IPS-18c (cell line): ENCODE measurements around the gene CALHM3.
"Not testable (repeated sequence)": the region's sequence is repeated elsewhere in the genome, so short reads cannot be mapped to it uniquely, and the experiment has no call there.

ENCODE experiments used
- H3K4me3 ChIP-seq: 2 replicates; pipeline ENCODE4 v1.7.0; 2013; ENCODE audit warnings: low read depth, mild to moderate bottlenecking, low read length, moderate library complexity; ENCODE audit not compliant: insufficient read depth
- H3K9me3 ChIP-seq: one replicate; pipeline ENCODE4 v1.6.1; 2013; ENCODE audit warnings: mild to moderate bottlenecking, low read length, moderate library complexity; ENCODE audit not compliant: control insufficient read depth, insufficient read depth

CALHM3 gene

DNA sequence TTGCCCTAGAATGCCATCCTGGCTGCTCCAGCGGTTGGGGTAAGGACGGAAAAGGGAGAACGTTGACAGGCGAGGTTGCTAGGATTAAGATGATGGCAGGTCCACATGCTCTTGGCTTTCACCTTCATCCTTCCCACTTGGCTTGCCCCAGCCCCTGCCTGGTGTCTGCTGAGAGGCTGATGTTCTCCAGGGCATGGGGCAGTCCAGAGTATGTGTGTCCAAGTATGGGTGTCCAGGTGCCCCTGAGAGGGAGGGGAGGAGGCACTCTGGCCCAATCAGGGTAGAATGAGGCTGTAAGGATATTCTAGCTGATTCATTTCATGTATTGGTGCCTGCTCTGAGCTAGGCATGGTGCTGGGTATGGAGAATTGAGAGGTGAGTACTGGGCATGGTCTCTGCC, 27.0 kb upstream of the CALHM3 start:
- Histone ChIP-seq H3K4me3 (no peak overlapping the region), H3K9me3 (no peaks in the 10 kb centered on the region)

DNA sequence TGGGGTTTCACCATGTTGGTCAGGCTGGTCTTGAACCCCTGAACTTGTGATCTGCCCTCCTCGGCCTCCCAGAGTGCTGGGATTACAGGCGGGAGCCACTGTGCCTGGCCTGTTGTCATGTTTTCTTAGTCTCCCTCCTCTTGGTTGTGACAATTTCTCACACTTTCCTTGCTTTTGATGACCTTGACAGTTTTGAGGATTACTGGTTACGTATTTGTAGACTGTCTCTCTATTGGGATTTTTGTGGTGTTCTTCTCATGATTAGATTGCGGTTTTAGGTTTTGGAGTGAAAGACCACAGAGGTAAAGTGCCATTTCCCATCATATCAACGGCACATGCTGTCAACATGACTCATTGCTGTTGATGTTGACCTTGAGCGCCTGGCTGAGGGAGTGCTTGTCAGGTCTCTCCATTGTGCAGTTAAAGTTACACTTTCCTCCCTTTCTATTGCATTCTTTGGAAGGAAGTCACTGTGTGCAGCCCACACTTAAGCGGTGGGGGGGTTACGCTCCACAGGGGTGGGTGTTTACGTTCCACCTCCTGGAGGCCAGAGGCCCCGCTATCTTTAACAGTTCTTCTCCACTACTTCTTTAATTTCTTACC, 25.2 kb upstream of the CALHM3 start:
- H3K9me3 ChIP-seq = no peaks in the 10 kb centered on the region
- no peak overlapping the region for H3K4me3 ChIP-seq

DNA sequence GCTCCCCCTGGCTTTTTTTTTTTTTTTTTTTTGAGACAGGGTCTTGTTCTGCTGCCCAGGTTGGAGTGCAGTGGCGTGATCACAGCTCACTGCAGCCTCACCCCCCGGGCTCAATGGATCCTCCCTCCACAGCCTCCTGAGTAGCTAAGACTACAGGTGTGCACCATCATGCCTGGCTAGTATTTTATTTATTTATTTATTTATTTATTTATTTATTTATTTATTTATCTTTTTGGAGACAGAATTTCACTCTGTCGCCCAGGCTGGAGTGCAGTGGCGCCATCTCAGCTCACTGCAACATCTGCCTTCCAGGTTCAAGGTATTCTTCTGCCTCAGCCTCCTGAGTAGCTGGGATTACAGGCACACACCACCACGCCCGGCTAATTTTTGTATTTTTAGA, 24.7 kb upstream of the CALHM3 start:
- not testable (repeated sequence) for H3K4me3 ChIP-seq, H3K9me3 ChIP-seq

DNA sequence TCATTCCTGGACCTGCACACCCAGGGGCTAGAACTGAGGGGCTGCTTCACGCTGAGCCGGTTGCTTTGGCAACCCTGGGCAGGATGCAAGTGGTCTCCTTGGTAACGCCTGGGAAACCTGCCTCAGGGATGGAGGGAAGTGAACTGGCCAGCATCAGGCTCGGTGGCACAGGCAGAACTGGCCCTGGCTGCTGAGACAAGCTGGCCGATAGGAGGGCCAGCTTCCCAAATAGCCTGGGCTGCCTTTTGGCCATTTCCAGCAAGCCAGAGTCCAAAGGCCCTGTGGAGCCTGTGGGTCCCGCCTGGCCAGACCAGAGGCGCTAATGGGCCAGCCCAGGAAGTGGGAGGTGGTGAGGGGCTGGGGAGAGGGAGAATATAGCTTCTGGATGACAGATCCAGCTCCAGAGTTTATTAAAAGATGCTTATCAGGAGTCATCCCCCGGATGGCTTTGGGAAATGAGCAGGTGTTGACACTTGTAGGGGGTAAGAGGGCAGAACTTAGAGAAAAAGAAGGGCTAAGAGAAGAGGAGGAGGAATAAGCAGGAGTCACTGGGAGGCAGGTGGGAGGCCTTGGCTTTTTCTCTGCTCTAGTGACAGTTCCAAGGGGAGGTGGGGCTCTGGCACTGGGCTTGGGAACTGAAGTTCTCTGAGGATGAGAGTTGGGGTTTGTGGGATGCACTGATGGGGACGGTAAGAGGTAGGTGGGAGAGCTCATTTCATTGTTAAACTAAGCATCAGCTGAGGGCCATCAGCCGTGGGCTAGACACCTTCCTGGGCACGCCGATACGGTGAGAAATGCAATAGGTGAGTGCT, 24.0 kb upstream of the CALHM3 start:
- Histone ChIP-seq H3K9me3 (no peaks in the 10 kb centered on the region), H3K4me3 (no peak overlapping the region)

DNA sequence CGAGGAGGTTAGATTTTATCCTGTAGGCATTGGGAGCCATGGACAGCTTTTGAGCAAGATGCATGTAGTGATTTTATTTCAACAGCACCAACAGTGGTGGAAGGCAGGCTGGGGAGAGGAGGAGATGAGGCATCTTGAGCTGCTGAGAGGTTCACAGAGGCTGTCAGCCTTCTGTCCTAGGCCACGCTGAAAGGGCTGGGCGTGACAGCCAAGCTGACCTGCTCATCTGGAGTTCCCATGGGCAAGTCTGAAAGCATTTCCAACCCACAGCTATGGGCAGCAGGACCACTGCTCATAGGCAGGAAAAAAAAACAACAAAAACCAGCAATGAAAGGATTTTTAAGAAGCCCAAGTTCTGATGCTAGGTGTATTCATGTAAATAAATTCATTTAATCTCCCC, 22.1 kb upstream of the CALHM3 start:
- Histone ChIP-seq H3K4me3 (no peak overlapping the region), H3K9me3 (no peaks in the 10 kb centered on the region)

DNA sequence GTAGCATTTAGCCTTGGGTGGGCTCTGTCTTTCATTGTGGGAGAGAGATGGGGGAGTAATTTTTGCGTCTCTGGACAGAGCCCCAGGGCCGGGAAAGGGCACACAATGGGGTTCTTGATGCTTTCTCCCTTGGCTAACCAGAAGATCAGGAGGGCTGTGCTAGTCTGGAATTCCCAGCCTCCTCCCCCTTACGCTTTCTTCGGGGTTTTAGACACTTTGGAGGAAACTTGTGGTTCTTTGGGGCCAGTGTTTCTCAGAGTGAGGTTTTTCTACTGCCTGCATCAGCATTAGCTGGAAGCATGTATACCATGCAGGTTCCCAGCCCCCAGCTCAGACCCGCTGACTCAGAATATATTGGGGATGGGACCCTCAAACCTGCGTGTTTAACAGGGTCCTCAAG, 21.4 kb upstream of the CALHM3 start:
- H3K9me3 ChIP-seq = no peaks in the 10 kb centered on the region
- no peak overlapping the region for H3K4me3 ChIP-seq

DNA sequence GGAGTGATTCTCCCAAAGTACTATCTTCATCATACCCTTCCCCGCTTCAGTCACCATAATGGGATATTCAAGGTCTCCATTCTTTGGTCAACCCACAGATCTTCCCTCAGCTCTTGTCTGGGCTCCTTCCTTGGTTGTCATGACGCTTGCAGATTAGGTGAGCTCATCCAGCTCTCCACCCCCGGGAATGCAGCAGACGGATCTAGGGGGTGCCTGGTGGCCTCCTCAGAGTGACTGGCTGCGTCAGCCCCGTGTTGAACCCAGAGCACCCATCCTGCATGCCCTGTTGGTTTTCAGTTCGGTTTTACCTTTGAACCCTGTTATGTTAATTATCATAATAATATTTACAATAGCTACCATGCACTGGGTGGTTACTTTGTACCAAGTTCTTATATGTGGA, 20.8 kb upstream of the CALHM3 start:
- Histone ChIP-seq H3K9me3 (no peaks in the 10 kb centered on the region), H3K4me3 (no peak overlapping the region)

DNA sequence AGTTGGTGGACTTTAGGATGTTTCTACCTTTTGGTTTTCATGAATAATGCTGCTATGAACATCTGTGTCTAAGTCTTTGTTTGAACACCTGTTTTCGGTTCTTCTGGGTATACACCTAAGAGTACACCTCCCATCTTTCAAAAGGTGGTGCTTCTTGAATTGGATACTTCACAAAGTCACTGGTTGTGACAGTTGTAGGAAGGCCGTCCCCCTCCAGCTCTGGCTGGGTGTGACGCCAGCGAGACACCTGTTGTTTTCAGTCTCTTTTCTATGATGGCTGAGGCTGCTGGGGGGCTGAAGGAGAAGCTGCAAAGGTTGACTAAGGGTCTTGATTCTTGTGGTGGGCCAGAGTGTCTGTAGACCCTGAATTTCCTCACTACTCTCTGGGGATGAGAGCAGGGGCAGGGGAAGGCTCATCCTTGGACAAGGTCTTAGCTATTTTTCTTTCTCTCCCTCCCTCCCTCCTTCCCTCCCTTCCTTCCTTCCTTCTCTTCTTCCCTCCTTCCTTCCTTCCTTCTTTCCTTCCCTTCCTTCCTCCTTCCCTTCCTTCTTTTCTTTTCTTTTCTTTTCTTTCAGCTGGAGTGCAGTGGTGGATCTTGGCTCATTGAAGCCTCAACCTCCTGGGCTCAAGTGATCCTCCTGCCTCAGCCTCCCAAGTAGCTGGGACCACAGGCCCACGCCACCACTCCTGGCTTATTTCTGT, 20.0 kb upstream of the CALHM3 start:
- no peaks in the 10 kb centered on the region for H3K9me3 ChIP-seq
- no peak overlapping the region for H3K4me3 ChIP-seq

DNA sequence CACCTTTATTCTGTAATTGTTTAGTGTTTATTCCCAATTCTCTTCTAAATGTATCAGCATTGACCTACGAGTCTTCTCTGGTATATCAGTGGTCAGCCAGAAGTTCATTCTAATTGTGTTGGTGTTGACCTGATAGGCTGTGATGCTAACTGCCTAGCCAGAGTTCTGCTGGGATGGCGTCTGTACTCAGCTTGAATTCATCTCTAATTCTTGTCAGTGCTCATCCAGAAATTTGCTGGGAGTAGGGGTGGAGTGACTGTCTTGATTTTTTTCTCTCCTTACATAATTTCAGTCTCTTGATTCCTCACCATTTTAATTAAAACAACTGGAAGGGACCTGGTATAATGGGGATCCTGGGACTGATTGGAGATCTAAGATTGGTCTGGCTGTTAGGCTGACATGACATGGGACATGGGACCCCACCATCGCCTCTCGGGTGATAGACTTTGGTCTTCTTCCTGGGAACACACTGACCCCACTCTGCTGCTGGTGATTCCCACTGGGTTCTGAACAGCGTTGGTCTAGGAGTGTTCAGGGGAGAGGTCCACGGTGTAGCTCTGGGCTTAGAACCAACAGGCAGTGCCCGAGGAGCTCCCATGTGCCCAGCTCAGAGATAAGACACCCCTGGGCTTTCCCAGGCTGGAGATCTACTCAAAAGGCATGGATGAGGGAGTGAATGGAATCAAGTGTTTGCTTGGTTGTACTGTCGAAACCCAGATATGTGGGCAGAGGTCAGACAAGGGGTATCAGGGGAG, 18.3 kb upstream of the CALHM3 start:
- Histone ChIP-seq H3K4me3 (no peak overlapping the region), H3K9me3 (no peaks in the 10 kb centered on the region)

DNA sequence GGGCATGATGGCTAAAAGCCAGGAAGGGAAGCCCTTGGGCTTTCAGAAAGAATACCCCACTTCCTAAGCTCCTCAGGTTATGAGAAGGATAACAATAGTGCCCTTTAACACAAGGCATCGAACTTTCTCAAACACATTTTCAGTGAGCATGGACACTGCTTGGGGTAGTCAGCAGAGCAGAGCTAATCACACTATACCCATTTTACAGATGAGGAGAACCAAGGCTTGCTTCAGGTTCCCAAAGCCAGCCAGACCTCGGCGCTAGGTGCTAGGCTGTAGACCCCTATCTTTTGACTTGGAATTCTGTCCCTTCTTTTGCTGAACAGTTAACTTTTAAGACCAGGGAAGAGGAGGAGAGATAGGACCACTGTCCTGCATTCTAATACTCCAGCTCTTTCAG, 16.3 kb upstream of the CALHM3 start:
- H3K4me3 ChIP-seq = no peak overlapping the region
- no peaks in the 10 kb centered on the region for H3K9me3 ChIP-seq

DNA sequence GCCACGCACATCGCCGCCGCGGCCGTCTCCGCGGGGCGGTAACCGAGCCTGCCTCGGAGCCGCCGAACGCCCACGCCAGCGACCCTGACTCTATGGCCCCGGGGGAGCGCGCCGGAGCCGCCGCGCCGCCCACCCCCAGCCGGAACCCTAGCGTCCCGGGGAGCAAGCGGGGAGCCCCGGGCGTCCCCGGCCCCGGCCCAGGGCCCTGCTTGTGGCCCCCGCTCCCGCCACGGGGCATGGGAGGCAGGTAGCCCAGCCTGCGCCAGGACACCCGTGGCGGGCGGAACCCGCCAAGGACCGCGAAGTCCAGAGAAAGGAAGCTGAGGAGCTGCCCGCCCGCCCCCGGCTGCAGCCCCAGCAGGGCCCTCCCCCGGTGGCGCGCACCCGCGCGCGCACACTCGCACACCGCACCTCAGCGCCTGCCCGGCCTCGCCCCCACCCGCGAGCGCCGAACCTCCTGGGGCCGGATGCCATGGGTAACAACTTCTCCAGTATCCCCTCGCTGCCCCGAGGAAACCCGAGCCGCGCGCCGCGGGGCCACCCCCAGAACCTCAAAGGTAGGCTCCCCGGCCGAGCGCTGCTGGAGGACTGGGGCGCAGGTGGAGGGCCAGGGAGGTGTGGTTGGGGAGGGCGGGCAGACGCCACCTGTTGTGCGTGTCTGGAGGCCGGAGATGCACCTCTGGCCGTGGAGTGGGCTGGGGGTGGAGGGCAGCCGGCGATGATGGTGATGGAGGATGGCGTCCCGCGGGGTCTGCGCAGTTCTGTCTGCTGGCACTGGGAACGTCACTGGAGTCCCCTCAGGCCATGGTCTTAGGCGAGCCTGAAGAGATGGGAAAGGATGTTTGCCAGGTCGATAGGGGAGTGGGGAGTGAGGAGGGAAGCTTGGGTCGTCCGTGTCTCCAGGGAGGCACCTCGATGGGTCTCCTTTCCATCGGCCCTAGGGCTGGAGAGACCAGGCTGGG, 15.2 kb upstream of the CALHM3 start:
- no peaks in the 10 kb centered on the region for H3K9me3 ChIP-seq

DNA sequence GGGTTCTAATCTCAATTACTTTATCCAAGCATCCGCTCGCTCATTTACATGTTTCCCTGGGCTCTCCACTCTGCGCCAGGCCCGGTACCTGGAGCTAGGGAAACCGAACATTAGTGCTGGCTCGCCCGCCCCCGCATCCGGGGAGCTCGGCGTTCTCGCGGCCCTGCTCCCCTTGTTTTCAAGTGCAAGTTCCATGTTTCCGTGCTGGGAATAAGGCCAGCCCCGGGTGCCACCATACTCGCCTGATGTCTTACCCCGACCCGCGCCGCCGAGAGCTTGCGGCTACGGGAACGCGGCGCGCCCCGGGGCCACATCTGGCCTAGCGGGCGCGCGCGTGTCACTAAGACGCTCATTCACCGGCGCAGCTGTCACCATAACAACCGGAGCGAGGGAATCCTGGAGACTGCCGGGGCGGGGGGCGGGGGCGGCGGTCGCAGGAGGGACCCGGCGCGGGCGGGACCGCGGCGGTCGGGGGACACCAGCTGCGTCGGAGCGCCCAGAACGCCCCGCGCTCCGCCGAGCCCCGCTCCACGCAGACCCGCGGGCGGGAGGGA, 14.4 kb upstream of the CALHM3 start, which contains the start of gene NEURL1:
Gene NEURL1, plus strand, starts transcription at position 344 of the 554 bp plus-strand sequence. CDS start 683 bp downstream, outside the sequence.
- Histone ChIP-seq H3K4me3 (peak within 1 kb of the TSS; percentile 62), H3K9me3 (no peaks in the 10 kb centered on the region)

More for the DNA sequence above, 15.2 kb upstream of the CALHM3 start:
- H3K4me3 ChIP-seq = peak overlapping the region; percentile 62

DNA sequence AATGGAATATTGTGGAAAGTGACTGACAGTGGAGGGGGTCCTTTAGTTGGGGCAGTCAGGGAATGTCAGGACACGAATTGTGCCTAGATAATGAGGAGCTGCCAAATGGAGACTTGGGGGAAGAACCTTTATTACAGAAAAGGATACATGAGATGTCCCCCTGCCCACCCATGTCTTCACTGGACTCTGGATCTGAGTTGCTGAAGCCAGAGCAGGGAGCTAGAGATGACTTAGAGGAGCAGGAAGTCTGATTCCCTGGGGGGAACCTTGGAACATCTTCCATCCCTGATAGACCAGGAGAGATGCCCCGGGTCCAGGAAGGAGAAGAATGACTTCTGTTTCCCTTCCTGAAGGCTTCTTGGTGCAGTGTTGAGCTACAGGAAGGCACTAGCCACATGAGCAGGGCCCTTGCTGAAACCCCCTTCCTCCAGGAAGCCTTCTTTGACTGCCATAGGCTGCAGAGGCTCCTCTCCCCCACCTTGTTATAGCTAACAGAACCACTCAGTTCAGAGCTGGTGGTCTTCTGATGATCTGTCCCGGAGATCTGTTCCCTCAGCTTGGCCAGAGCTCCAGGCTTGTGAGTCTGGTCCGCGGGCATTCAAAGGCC, 13.7 kb upstream of the CALHM3 start:
- Histone ChIP-seq H3K9me3 (no peaks in the 10 kb centered on the region), H3K4me3 (peak overlapping the region; percentile 62; the same call in 1 of the 2 replicates)

DNA sequence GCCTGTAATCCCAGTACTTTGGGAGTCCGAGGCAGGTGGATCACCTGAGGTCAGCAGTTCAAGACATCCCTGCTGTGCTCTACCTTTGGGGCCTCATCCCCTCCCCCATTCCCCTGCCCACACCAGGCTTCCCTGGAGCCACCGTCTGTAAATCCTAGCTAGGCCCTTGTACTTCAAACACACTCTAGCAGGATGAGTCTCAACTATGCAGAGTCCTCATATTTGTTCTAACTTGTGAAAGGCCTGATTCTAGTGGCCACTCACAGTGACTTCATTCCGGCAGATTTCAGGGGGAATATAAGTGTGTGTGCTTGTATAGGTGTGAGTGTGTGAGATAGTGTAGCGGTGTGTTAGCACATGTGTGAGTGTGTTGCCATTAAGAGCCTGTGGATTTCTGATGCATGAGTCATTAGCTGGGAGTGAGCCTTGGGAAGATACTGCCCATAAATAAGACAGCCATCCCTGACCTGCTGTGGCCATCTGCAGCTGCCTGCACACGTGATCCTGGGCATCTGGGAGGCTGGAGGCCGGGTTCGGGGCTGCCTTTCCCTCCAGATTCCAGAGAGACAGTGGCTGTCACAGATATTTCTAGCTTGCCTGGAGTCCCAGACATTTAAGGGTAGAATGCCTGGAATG, 12.8 kb upstream of the CALHM3 start:
- H3K4me3 ChIP-seq = no peak overlapping the region
- no peaks in the 10 kb centered on the region for H3K9me3 ChIP-seq

DNA sequence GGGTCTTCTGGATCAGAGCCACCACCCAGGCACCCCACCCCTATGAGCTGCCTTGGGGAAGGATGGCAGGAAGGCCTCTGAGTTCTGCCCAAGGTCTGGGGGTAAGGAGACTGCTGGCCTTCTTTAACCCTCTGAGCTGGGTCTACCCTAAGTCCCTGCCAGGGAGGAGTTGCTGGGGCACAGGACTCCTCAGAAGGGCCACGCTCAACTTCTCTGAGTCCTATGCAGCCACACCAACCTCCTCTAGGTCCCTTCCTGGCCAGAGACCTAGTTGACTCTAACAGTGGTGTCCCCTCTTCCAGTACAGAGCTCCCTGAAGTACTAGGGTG, 11.9 kb upstream of the CALHM3 start:
- H3K4me3 ChIP-seq = no peak overlapping the region
- H3K9me3 ChIP-seq = no peaks in the 10 kb centered on the region

DNA sequence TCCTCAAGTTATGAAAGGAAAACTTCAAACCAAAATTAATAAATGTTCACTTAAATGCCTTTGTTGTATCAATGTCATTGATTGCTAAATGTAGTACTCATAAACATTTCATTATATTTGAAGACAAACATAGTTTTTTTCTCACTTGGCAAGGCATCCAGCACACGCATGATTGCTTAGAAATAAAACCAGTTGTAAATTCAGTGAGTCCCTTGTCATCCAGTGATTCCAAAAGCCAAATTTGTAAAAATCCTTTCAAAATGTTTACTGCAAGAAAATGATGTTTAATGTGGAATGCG, 8.3 kb upstream of the CALHM3 start:
- H3K9me3 ChIP-seq = no peaks in the 10 kb centered on the region
- no peak overlapping the region for H3K4me3 ChIP-seq
